Stimulated activated CD8-positive, alpha-beta memory T cell treated with anti-CD3 and anti-CD28 coated beads, Interleukin-4, amount 100 ng/mL, for 1 hour (primary cell): ENCODE measurements around the gene CCHCR1.

Source experiments
- DNase-seq, 2 donors: peaks; one replicate each; pipeline ENCODE4 v3.0.0-alpha.2; 2020; ENCODE audit warnings: low read depth in 2 of 2, low spot score in 1 of 2

CCHCR1 gene

GRCh38 chr6:31132806-31133205 lies 24.8 kb downstream of the CCHCR1 start:
- DNase-seq = no peak

GRCh38 chr6:31131595-31131994 lies 26.0 kb downstream of the CCHCR1 start:
- no peak for DNase-seq

DNA sequence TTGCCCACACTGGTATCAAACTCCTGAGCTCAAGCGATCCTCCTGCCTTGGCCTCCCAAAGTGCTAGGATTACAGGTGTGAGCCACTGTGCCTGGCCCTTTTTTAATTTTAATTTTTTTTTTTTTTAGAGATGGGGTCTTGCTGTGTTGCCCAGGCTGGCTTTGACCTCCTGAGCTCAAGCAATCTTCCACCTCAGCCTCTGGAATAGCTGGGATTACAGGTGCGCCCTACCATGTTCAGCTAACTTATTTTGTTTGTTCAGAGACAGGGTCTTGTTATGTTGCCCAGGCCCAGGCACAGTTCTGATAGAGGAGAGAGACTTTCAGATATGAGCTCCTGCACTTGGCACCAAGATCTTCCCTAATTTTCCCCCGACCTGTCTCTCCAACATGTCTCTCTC lies 26.9 kb downstream of the CCHCR1 start:
- no peak for DNase-seq

DNA sequence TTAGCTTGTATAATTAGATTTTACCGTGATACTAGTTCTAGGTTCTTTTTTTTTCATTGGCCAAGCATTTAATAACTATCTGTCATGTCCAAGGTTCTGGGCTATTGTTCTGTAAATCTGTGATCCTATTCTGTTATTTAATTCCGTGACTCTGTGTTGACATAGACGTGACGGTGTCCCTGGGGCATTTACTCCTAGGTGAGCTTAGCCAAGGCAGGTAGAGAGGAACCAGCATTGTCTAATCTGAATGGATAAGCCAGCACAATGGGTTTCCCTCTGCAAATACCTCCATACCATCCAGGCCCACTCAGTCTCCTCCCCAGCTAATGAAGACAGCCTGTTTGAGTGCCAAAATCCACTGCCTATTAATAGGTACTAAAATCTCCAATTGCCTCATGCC lies 28.5 kb downstream of the CCHCR1 start:
- DNase-seq = no peak

DNA sequence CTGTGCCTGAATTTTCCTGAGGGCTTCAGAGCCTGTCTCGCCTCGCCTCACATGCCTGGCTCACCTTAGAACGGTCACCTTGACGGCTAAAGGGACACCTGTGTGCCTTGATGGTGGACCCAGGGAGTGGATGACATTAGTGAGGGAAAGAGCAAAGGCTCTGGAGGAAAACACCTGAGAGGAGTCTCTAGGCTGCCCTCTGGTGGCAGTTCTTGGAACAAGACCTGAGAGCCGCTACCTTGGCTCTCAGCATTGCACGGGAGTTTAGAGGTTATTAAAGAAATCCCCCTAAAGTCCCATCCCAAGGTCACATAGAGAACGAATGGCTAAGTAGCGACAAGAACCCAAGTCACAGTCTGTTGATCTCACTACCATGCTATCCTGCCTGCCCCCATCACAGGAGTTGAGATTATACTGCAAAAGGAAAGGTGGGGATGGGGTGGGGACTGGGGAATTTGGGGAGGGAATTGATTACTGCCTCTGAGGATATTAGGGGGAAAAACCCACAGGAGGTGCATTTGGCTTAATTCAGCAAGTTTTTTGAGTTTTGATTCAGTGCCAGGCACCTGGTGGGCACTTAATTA lies 29.4 kb downstream of the CCHCR1 start:
- DNase-seq = peak; percentile 46 to 52

DNA sequence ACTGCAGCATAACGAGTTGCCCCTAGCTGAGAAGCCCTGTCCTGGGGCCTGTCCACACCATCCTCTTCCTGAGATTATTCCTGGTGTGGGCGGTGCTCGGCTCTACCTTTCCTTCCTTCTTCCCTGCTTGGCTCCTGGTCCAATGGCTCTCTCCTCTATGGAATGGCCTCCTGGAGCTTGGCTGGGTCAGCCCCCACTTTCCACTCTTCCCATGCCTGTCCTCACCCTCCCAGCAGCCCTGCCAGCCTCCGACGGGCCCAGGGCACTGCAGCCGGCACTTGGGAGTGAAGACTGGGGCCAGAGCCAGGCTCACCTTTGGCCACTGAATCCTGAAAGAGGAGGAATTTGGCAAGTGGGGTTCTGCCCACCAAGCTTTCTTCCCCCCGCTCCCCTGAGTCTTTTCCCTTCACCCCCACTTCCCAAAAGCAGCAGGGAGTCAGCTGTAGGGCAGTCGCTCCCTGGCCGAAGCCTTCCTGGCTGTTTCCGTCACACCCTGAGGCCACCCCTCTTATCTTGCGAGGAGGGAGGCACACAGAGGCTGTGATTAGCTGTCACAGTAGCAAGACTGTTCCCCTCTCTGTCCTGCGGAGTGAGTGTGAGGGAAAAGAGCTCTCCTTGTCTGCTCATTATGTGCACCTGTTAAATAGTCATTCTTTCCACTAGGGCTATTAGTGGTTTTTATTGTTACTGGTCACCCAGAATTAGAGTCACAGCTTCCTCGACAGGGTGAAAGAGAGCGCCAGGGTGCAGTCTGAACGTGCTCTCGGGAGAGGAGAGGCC lies 31.0 kb downstream of the CCHCR1 start:
- no peak for DNase-seq

DNA sequence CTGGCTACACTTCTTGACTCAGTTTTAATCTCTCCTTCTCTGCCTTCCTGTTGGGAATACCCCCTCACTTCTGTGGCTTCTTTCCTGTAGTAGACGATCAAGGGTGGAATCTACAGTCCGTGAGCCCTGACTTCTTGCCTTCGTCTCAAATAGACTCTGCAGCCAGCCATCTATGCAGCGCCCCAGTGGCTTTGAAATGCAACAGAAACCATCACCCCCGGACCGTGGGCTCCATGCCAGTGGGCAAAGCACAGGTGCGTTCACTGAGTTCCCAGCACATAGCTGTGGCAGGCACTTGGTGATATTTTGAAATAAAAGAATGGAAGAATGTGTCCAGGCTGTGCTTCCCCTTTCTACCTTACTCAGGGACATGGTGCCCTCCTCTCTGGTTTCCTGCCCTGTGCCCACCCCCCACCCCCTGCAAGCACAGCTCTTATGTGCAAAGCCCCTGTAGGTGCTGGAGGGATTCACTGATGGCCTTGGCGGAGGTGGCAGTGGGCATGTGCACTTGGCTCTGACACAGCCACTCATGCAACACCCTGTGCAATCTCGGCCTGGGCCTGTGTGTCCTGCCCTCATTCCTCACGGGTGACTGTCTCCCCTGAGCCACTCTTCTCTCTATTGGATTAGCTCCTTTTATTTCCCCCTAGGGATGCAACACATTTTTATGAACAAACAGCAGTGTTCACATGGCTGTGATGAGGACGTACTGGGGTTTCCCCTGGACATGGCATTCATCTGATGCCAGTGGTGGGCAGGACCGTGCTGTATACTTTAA lies 31.8 kb downstream of the CCHCR1 start:
- DNase-seq = no peak

DNA sequence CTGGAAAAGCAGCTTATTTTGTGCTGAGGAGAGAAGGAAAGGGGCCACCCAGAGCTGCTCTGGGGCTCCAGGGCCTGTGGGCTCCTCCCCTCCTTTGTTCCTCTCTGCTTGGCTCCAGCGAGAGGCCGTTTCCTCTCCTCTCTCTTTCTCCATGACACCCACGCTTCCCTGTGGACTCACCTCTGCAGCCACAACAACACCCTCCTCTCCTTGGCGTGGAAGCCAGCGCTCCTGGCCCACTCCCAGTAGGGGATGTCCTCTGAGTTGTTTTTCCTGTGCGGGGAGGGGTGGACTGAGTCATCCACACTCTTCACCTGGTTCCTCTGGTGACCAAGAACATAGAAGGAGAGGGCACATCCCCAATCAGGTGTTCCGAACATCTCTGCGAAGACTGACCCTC lies 32.4 kb downstream of the CCHCR1 start:
- DNase-seq = no peak

DNA sequence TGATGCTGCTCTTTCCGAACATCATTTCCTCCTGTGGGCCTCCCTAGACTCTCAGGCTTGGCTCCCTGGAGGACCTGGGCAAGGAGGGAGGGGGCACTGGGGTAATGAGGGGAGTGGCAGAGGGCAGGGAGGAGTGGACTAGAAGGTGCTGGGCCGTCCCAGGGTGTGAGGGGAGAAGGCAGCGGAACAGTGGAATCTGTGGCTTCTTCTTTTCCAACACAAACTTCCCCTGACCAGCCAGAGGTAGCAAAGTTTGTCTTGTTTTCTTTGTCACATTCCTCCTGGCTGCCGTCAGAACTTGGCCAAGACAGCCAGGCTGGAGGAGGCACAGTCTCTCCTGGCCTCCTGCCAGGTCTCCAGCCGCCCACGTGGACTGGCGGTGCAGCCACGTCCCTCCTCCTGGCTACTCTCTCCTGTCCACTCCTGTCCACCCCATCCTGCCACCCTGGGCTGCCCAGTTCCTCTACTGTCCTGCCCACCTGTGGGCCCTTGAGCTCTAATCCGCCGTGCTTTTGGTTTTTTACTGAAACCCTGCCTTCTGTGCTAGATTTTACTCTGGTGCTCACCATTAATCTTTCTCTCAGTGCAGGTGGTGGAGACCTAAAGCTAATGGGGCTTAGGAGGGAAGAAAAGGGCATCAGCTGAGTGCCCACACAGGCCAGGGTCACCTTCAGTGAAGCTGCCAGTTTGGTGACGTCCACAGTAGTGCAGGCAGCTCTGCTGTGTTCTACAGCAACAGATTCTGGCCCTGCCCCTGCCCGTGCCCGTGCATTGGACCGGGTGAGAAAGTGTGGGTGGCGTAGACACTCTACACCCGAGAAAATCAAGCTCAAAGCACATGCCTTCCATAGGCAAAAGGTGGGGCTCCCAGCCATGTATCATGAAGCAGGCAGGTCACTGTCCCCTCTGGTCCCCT lies 34.6 kb downstream of the CCHCR1 start:
- no peak for DNase-seq

DNA sequence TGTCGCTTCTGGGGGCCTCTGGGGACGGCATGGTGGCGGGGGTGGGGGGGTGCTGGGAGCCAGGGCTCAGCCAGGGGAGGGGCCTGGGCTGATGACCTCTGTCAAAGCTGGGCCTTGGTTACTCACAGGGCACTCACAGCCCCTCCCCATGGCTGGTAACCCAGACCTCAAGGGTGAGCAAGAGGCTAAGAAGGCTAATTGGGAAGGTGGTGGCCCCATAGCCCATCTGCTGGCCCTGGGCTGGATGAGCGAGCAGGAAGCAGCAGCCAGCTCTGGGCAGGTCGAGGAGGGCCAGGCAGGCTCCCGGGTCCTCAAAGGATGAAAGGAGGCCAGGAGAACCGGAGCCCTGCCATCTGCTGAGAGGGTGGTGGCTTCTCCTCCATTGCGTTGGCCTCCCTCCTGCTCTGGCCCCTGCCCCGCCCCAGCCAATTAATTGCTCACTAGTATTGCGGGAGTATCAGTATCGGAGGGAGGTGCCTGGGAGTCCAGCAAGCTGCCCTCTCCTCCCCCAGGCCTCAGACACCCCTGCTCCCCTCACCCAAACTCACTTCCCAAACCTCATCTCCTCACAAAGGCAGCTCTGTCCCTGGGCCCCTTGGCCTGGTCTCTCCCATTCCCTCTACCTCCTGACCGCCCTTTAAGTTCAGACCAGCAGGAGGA lies 36.3 kb downstream of the CCHCR1 start:
- DNase-seq = no peak

- no peak for DNase-seq
Observed at GRCh38 chr6:31120151-31120915, 37.3 kb downstream of the CCHCR1 start, which contains the start of gene CDSN. CDSN (minus strand) TSS chr6:31120446; CDS start chr6:31120419, 27 bp downstream.

- no peak for DNase-seq
Observed at GRCh38 chr6:31118178-31118577, 39.4 kb downstream of the CCHCR1 start.

DNA sequence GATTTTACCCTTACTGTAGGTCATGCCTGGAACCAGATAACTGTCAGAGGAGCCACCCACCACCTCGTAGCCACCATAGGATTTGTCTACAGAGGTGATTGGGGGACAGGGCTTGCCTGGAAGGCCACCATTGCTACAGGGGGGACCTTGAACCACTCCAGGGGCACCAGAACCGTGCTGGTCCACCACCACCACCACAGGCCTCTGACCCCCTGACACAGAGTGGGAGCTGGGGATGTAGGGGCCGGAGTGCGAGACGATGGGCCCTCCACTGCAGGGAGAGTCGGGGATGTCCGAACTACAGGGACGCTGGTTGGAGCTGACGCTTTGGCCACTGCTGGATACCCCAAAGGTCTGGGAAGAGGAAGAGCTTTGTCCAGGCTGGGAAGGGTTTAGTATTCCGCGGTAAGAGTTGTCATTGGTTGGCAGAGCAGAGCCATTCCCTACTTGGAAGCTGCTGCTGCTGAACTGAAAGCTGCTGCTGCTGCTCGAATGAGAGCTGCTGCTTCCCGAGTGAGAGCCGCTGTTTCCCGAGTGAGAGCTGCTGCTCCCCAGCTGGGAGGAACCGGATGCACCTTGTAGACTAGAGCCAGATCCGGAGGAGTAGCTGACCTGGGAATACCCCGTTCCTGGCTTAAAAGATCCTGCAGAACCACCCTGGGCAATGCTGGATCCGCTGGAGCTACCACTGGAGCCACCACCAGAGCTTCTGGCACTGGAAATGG lies 40.8 kb downstream of the CCHCR1 start:
- no peak for DNase-seq

GRCh38 chr6:31115941-31116560 lies 41.6 kb downstream of the CCHCR1 start:
- DNase-seq = no peak

- no peak for DNase-seq
Observed at GRCh38 chr6:31114970-31115849, 42.4 kb downstream of the CCHCR1 start.

DNA sequence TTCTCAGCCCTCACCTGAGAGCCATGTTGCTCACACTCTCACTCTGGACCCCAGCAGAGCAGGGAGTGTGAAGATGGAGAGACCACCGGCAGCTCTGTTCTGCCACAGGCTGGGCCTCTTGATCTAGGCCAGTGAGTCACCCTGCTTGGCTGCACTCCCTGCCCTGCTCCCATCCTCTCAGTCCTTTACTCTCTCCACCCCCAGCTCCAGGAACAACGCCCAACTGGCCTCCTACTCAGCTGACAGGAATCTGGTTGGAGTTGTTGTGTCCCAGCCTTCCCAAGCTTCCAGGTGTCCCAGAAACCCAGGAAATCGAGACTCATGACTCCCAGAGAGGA lies 43.1 kb downstream of the CCHCR1 start, which contains the start of gene PSORS1C1:
Gene PSORS1C1, plus strand, starts transcription at position 260 of the 338 bp plus-strand sequence. CDS start 14,833 bp downstream, outside the sequence.
- DNase-seq = no peak

DNA sequence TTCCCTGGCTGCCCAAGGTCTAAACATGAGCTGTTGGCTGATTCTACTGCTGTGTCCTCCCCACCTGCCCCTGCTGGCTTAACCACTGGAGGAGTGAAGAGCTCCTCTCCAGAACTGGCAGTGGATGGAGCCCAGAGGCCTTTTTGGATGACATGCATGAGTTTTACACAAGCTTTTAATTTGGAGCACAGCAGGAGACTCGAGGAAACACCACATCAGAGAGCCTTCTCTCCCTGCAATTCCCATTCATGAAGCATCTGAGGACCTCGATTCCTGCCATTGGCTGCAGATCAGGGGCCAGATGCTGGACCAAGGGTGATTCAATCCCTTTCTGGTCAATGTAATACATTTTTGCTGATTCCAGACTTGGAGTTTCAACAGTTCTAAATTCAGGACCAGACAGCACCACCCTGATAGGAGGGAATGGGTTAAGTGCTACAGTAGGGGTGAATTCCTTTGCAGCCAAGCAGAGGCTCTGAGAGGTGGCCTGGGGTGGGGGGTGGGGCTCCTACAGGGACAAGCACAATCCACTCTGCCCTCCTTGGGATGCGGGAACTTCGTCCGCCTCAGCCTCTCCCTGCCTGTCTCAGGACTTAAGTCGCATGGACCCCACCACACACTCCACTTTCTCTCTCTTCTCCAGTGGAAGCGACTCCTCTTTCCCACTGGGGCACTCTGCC lies 43.6 kb downstream of the CCHCR1 start:
- DNase-seq = no peak
